HUES6 (cell line): ENCODE results near the gene CAVIN4.

Experiments
- H3K27ac ChIP-seq: 2 replicates; pipeline ENCODE4 v1.7.0; 2013; ENCODE audit warnings: low read depth, mild to moderate bottlenecking, low read length, inconsistent platforms
- H3K27me3 ChIP-seq: 2 replicates; pipeline ENCODE4 v1.6.1; 2013; ENCODE audit warnings: low read length; ENCODE audit not compliant: control insufficient read depth, insufficient read depth
- H3K36me3 ChIP-seq: 2 replicates; pipeline ENCODE4 v1.6.1; 2013; ENCODE audit warnings: low read length; ENCODE audit not compliant: control insufficient read depth, insufficient read depth
- H3K4me1 ChIP-seq: 2 replicates; pipeline ENCODE4 v1.6.1; 2013; ENCODE audit warnings: low read length; ENCODE audit not compliant: control insufficient read depth, insufficient read depth
- H3K4me3 ChIP-seq: 2 replicates; pipeline ENCODE4 v1.5.1; 2013; ENCODE audit warnings: low read depth, low read length
- H3K9ac ChIP-seq: one replicate; pipeline ENCODE4 v1.6.1; 2013; ENCODE audit warnings: mild to moderate bottlenecking, low read length
- H3K9me3 ChIP-seq: 2 replicates; pipeline ENCODE4 v1.6.1; 2013; ENCODE audit warnings: low read depth, low read length; ENCODE audit not compliant: control insufficient read depth, insufficient read depth

Gene CAVIN4

GRCh38 chr9:100619194-100619593 is 41.3 kb downstream of the CAVIN4 start:
- no peak overlapping the region for H3K27ac ChIP-seq
- no peaks in the 10 kb centered on the region for H3K9me3 ChIP-seq
- no peaks in the 10 kb centered on the region for H3K27me3 ChIP-seq
- no peak overlapping the region for H3K9ac ChIP-seq
- H3K36me3 ChIP-seq: no peaks in the 10 kb centered on the region
- no peak overlapping the region for H3K4me3 ChIP-seq
- H3K4me1 ChIP-seq: peaks cover 12% of the 10 kb centered on the region; the same call in 1 of the 2 replicates

DNA sequence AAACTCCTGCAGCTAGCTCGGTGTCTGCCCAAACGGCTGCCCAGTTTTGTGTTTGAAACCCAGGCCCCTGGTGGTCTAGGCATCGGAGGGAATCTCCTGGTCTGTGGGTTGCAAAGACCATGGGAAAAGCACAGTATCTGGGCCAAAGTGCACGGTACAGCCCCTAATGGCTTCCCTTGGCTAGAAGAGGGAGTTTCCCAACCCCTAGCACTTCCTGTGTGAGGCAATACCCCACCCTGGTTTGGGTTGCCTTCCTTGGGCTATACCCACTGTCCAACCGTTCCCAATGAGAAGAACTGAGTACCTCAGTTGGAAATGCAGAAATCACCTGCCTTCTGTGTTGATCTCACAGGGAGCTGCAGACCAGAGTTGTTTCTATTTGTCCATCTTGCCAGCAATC is 41.8 kb downstream of the CAVIN4 start:
- Histone ChIP-seq H3K27me3 (no peaks in the 10 kb centered on the region), H3K36me3 (no peaks in the 10 kb centered on the region)

DNA sequence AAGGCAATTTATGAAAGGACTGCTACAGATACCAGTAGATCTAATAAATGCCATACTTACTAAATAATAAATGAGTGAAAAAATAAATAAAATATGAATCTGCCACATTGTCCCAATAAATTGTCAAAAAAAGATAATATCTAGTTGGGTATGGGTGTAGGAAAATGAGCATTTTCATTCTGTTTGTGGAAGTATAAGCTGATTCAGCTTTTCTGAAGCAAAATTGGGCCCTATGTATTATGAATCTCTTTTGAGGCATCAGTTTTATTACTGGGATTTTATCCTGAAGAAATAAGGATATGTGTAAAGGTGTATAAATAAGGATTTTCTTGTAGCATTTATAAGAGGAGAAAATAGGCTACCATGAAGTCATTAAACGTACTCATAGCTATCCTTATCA is 46.1 kb downstream of the CAVIN4 start:
- H3K27ac ChIP-seq: no peak overlapping the region
- H3K4me1 ChIP-seq: peaks cover 8% of the 10 kb centered on the region; the same call in 1 of the 2 replicates
- no peaks in the 10 kb centered on the region for H3K27me3 ChIP-seq
- no peak overlapping the region for H3K4me3 ChIP-seq
- H3K9me3 ChIP-seq: peaks cover 4% of the 10 kb centered on the region; the same call in 1 of the 2 replicates
- H3K36me3 ChIP-seq: no peaks in the 10 kb centered on the region
- no peak overlapping the region for H3K9ac ChIP-seq

More for the DNA sequence above, 41.8 kb downstream of the CAVIN4 start:
- Histone ChIP-seq H3K9ac (no peak overlapping the region), H3K9me3 (no peaks in the 10 kb centered on the region), H3K27ac (no peak overlapping the region), H3K4me3 (no peak overlapping the region), H3K4me1 (peaks cover 12% of the 10 kb centered on the region; the same call in 1 of the 2 replicates)

- H3K27ac ChIP-seq: no peak overlapping the region
- H3K27me3 ChIP-seq: no peaks in the 10 kb centered on the region
- no peak overlapping the region for H3K4me3 ChIP-seq
- H3K4me1 ChIP-seq: peaks cover 4% of the 10 kb centered on the region; the same call in 1 of the 2 replicates
- H3K9ac ChIP-seq: no peak overlapping the region
- H3K9me3 ChIP-seq: peaks cover 4% of the 10 kb centered on the region; the same call in 1 of the 2 replicates
- H3K36me3 ChIP-seq: no peaks in the 10 kb centered on the region
These were observed 49.1 kb downstream of the CAVIN4 start for GRCh38 chr9:100626949-100627348.

- H3K9ac ChIP-seq: no peak overlapping the region
- no peak overlapping the region for H3K27ac ChIP-seq
- H3K4me1 ChIP-seq: peaks cover 27% of the 10 kb centered on the region
- no peaks in the 10 kb centered on the region for H3K27me3 ChIP-seq
- no peaks in the 10 kb centered on the region for H3K36me3 ChIP-seq
- peak overlapping the region; percentile 19 for H3K4me3 ChIP-seq
- no peaks in the 10 kb centered on the region for H3K9me3 ChIP-seq
These were observed 59.9 kb downstream of the CAVIN4 start for GRCh38 chr9:100637787-100638186.
